T-helper 17 cell (primary cell): Measurements from ENCODE around the gene SLC10A7. TPM values are rescaled to one million over a fixed set of nuclear protein-coding genes. Genes with fewer than 3 reads are reported as not detected.

Source experiments
- ATAC-seq: fragments of 150-1000 bp; cut with Tn5 transposase; 2 replicates; pipeline ENCODE4 v1.10.0; 2021; ENCODE audit warnings: mild to moderate bottlenecking, moderate library complexity
- DNase-seq, 3 donors: peaks; one replicate each; pipeline versions ENCODE4 v3.0.0 to v3.0.0-alpha.2; 2020 to 2021
- H3K9me3 ChIP-seq: one replicate; pipeline ENCODE4 v1.7.0; 2013; ENCODE audit warnings: low read length, mild to moderate bottlenecking; ENCODE audit not compliant: control insufficient read depth, poor library complexity, severe bottlenecking
- H3K27ac Mint-ChIP-seq: one replicate; pipeline ENCODE4 v1.8.0; 2022; ENCODE audit warnings: mild to moderate bottlenecking, moderate library complexity, mixed read lengths
- H3K27me3 Mint-ChIP-seq: one replicate; pipeline ENCODE4 v1.8.0; 2022; ENCODE audit warnings: mixed read lengths
- H3K36me3 Mint-ChIP-seq: one replicate; pipeline ENCODE4 v1.8.0; 2022; ENCODE audit warnings: low read depth, mixed read lengths
- H3K4me1 Mint-ChIP-seq: one replicate; pipeline ENCODE4 v1.8.0; 2022; ENCODE audit warnings: mild to moderate bottlenecking, mixed read lengths
- H3K4me3 Mint-ChIP-seq: one replicate; pipeline ENCODE4 v1.8.0; 2022; ENCODE audit warnings: mild to moderate bottlenecking, moderate library complexity, mixed read lengths
- total RNA-seq, 4 donors: library from RNA in 2 of 4; stranded (reverse) in 2 of 4; gene quantifications; one replicate each; pipeline ENCODE4 v1.2.3 and lab custom pipeline; 2022 to 2026

Gene SLC10A7
- total RNA-seq, 2 donors from 2014 or later: 19.8 to 22.3 TPM

GRCh38 chr4:146267826-146268225 is 253.9 kb downstream of the SLC10A7 start:
- Mint-ChIP-seq H3K4me1 (peaks cover 2% of the 10 kb centered on the region), H3K36me3 (peaks cover 17% of the 10 kb centered on the region), H3K4me3 (no peak overlapping the region), H3K27me3 (no peaks in the 10 kb centered on the region), H3K27ac (no peak overlapping the region)
- DNase-seq (no peak), ATAC-seq (no peak)
- H3K9me3 ChIP-seq: no peaks in the 10 kb centered on the region

- DNase-seq (no peak), ATAC-seq (no peak)
- Mint-ChIP-seq H3K27ac (no peak overlapping the region), H3K27me3 (no peaks in the 10 kb centered on the region), H3K4me3 (no peak overlapping the region), H3K36me3 (peaks cover 16% of the 10 kb centered on the region), H3K4me1 (peaks cover 2% of the 10 kb centered on the region)
- H3K9me3 ChIP-seq: no peaks in the 10 kb centered on the region
These were observed 255.7 kb downstream of the SLC10A7 start for GRCh38 chr4:146265950-146266490.

GRCh38 chr4:146263793-146264192 is 257.9 kb downstream of the SLC10A7 start:
- H3K4me1 Mint-ChIP-seq: peaks cover 3% of the 10 kb centered on the region
- H3K27ac Mint-ChIP-seq: no peak overlapping the region
- no peak overlapping the region for H3K4me3 Mint-ChIP-seq
- H3K27me3 Mint-ChIP-seq: no peaks in the 10 kb centered on the region
- H3K36me3 Mint-ChIP-seq: peaks cover 17% of the 10 kb centered on the region
- no peaks in the 10 kb centered on the region for H3K9me3 ChIP-seq
- no peak for DNase-seq
- no peak for ATAC-seq

GRCh38 chr4:146261041-146261440 is 260.7 kb downstream of the SLC10A7 start:
- Mint-ChIP-seq H3K27ac (no peak overlapping the region), H3K4me3 (no peak overlapping the region)

GRCh38 chr4:146260521-146260920 is 261.2 kb downstream of the SLC10A7 start:
- no peaks in the 10 kb centered on the region for H3K27me3 Mint-ChIP-seq

More at GRCh38 chr4:146261041-146261440, 260.7 kb downstream of the SLC10A7 start:
- no peaks in the 10 kb centered on the region for H3K9me3 ChIP-seq
- Mint-ChIP-seq H3K4me1 (peaks cover 2% of the 10 kb centered on the region), H3K27me3 (no peaks in the 10 kb centered on the region), H3K36me3 (peaks cover 18% of the 10 kb centered on the region)
- DNase-seq: no peak
- ATAC-seq: no peak

GRCh38 chr4:146257511-146257910 is 264.2 kb downstream of the SLC10A7 start:
- ATAC-seq: no peak
- peaks cover 8% of the 10 kb centered on the region for H3K36me3 Mint-ChIP-seq
- H3K27ac Mint-ChIP-seq: no peak overlapping the region
- no peak overlapping the region for H3K4me3 Mint-ChIP-seq
- no peaks in the 10 kb centered on the region for H3K27me3 Mint-ChIP-seq
- peaks cover 2% of the 10 kb centered on the region for H3K4me1 Mint-ChIP-seq
- DNase-seq: no peak
- no peaks in the 10 kb centered on the region for H3K9me3 ChIP-seq

More at GRCh38 chr4:146260521-146260920, 261.2 kb downstream of the SLC10A7 start:
- Mint-ChIP-seq H3K4me1 (peaks cover 2% of the 10 kb centered on the region), H3K27ac (no peak overlapping the region), H3K36me3 (peaks cover 17% of the 10 kb centered on the region), H3K4me3 (no peak overlapping the region)
- ATAC-seq (no peak), DNase-seq (no peak)
- no peaks in the 10 kb centered on the region for H3K9me3 ChIP-seq

- H3K27ac Mint-ChIP-seq: no peak overlapping the region
- no peaks in the 10 kb centered on the region for H3K27me3 Mint-ChIP-seq
- H3K4me3 Mint-ChIP-seq: no peak overlapping the region
- peaks cover 2% of the 10 kb centered on the region for H3K4me1 Mint-ChIP-seq
- ATAC-seq: no peak
- H3K9me3 ChIP-seq: no peaks in the 10 kb centered on the region
- peaks cover 7% of the 10 kb centered on the region for H3K36me3 Mint-ChIP-seq
- no peak for DNase-seq
These were observed 265.4 kb downstream of the SLC10A7 start for GRCh38 chr4:146256328-146256727.

GRCh38 chr4:146255874-146256273 is 265.9 kb downstream of the SLC10A7 start:
- H3K9me3 ChIP-seq: no peaks in the 10 kb centered on the region
- H3K4me3 Mint-ChIP-seq: no peak overlapping the region
- ATAC-seq: no peak
- H3K4me1 Mint-ChIP-seq: peaks cover 2% of the 10 kb centered on the region
- peaks cover 5% of the 10 kb centered on the region for H3K36me3 Mint-ChIP-seq
- no peak overlapping the region for H3K27ac Mint-ChIP-seq
- DNase-seq: no peak
- H3K27me3 Mint-ChIP-seq: no peaks in the 10 kb centered on the region

- H3K36me3 Mint-ChIP-seq: peaks cover 5% of the 10 kb centered on the region
- no peak for ATAC-seq
- H3K27me3 Mint-ChIP-seq: no peaks in the 10 kb centered on the region
- H3K27ac Mint-ChIP-seq: no peak overlapping the region
- H3K9me3 ChIP-seq: no peaks in the 10 kb centered on the region
- no peak overlapping the region for H3K4me3 Mint-ChIP-seq
- no peak for DNase-seq
- H3K4me1 Mint-ChIP-seq: peaks cover 2% of the 10 kb centered on the region
These were observed 266.3 kb downstream of the SLC10A7 start for GRCh38 chr4:146255463-146255862.

- H3K27me3 Mint-ChIP-seq: no peaks in the 10 kb centered on the region
- no peak for DNase-seq
- no peak for ATAC-seq
- H3K36me3 Mint-ChIP-seq: no peaks in the 10 kb centered on the region
- no peak overlapping the region for H3K4me3 Mint-ChIP-seq
- no peaks in the 10 kb centered on the region for H3K4me1 Mint-ChIP-seq
- no peak overlapping the region for H3K27ac Mint-ChIP-seq
- H3K9me3 ChIP-seq: no peaks in the 10 kb centered on the region
These were observed 268.6 kb downstream of the SLC10A7 start for GRCh38 chr4:146252969-146253611.

GRCh38 chr4:146247356-146247755 is 274.4 kb downstream of the SLC10A7 start:
- no peak overlapping the region for H3K27ac Mint-ChIP-seq
- peaks cover 7% of the 10 kb centered on the region for H3K4me1 Mint-ChIP-seq
- ATAC-seq (no peak), DNase-seq (no peak)
- H3K27me3 Mint-ChIP-seq: peaks cover 13% of the 10 kb centered on the region
- no peaks in the 10 kb centered on the region for H3K36me3 Mint-ChIP-seq
- H3K4me3 Mint-ChIP-seq: no peak overlapping the region
- no peaks in the 10 kb centered on the region for H3K9me3 ChIP-seq

- ATAC-seq: no peak
- Mint-ChIP-seq H3K27ac (no peak overlapping the region), H3K4me1 (peaks cover 10% of the 10 kb centered on the region), H3K4me3 (no peak overlapping the region), H3K36me3 (no peaks in the 10 kb centered on the region), H3K27me3 (peaks cover 21% of the 10 kb centered on the region)
- no peaks in the 10 kb centered on the region for H3K9me3 ChIP-seq
- DNase-seq: no peak
These were observed 275.4 kb downstream of the SLC10A7 start for GRCh38 chr4:146246381-146246780.

GRCh38 chr4:146245850-146246249 is 275.9 kb downstream of the SLC10A7 start:
- DNase-seq (no peak), ATAC-seq (no peak)
- Mint-ChIP-seq H3K27me3 (peaks cover 21% of the 10 kb centered on the region), H3K4me3 (no peak overlapping the region), H3K36me3 (no peaks in the 10 kb centered on the region), H3K27ac (no peak overlapping the region), H3K4me1 (peaks cover 10% of the 10 kb centered on the region)
- no peaks in the 10 kb centered on the region for H3K9me3 ChIP-seq

GRCh38 chr4:146245246-146245645 is 276.5 kb downstream of the SLC10A7 start:
- H3K4me3 Mint-ChIP-seq: no peak overlapping the region
- no peak overlapping the region for H3K27ac Mint-ChIP-seq
- H3K9me3 ChIP-seq: no peaks in the 10 kb centered on the region
- DNase-seq (no peak), ATAC-seq (no peak)
- no peaks in the 10 kb centered on the region for H3K36me3 Mint-ChIP-seq
- H3K4me1 Mint-ChIP-seq: peaks cover 10% of the 10 kb centered on the region
- H3K27me3 Mint-ChIP-seq: peaks cover 21% of the 10 kb centered on the region
